GOT3 (cell line): Measurements from ENCODE around the gene PCLO.
"Not testable (repeated sequence)": the region's sequence is repeated elsewhere in the genome, so short reads cannot be mapped to it uniquely, and the experiment has no call there.

Experiments used
- DNase-seq: peaks from one replicate; lab custom pipeline; 2025; ENCODE audit warnings: mixed read lengths; lab: John Stamatoyannopoulos, UW

The PCLO gene

GRCh38 chr7:82736633-82737032, 426.1 kb downstream of the PCLO start:
- DNase-seq = no peak

- DNase-seq = no peak
Measured at GRCh38 chr7:82732677-82733076, 430.0 kb downstream of the PCLO start.

GRCh38 chr7:82729172-82730030, 433.3 kb downstream of the PCLO start:
- DNase-seq = no peak

- no peak for DNase-seq
Measured at GRCh38 chr7:82726038-82726800, 436.5 kb downstream of the PCLO start.

- no peak for DNase-seq
Measured at GRCh38 chr7:82723411-82723810, 439.3 kb downstream of the PCLO start.

- DNase-seq = no peak
Measured at GRCh38 chr7:82722946-82723345, 439.7 kb downstream of the PCLO start.

GRCh38 chr7:82715344-82715743, 447.3 kb downstream of the PCLO start:
- no peak for DNase-seq

- DNase-seq = no peak
Measured at GRCh38 chr7:82714883-82715282, 447.8 kb downstream of the PCLO start.

GRCh38 chr7:82713506-82713905, 449.2 kb downstream of the PCLO start:
- DNase-seq = no peak

- DNase-seq = not testable (repeated sequence)
Measured at GRCh38 chr7:82706344-82706743, 456.3 kb downstream of the PCLO start.

- no peak for DNase-seq
Measured at GRCh38 chr7:82705517-82706260, 457.0 kb downstream of the PCLO start.

GRCh38 chr7:82704121-82704520, 458.6 kb downstream of the PCLO start:
- no peak for DNase-seq
